Brain microvascular endothelial cell (primary cell): Measurements from ENCODE around the gene PCF11.
"Not testable (repeated sequence)": the region's sequence is repeated elsewhere in the genome, so short reads cannot be mapped to it uniquely, and the experiment has no call there.

Source experiments
- DNase-seq: peaks from one replicate; pipeline ENCODE4 v3.0.0-alpha.2; 2020
- H3K27ac ChIP-seq: fragments of 250-450 bp; sonication (Bioruptor Pico); 2 replicates; pipeline ENCODE4 v1.5.1; 2020; ENCODE audit warnings: mild to moderate bottlenecking, moderate library complexity
- H3K27me3 ChIP-seq: fragments of 250-450 bp; sonication (Bioruptor Pico); replicated peaks from 2 replicates; pipeline ENCODE4 v1.5.1; 2020; ENCODE audit warnings: mild to moderate bottlenecking
- H3K36me3 ChIP-seq: fragments of 250-450 bp; sonication (Bioruptor Pico); replicated peaks from 2 replicates; pipeline ENCODE4 v1.5.1; 2020; ENCODE audit warnings: mild to moderate bottlenecking
- H3K4me3 ChIP-seq: 2 replicates; pipeline ENCODE4 v1.5.1; 2011; ENCODE audit warnings: low read depth, mild to moderate bottlenecking, control low read depth, low read length, moderate library complexity
- CTCF ChIP-seq: IDR thresholded peaks from 2 replicates; pipeline ENCODE4 v1.5.1; 2011; ENCODE audit warnings: low read depth, mild to moderate bottlenecking, moderate library complexity, low read length, control low read depth, inconsistent platforms; ENCODE audit errors: missing control alignments
- in situ Hi-C: cut with HindIII; loops from 2 replicates; pipeline ENCODE4 v1.10.0; 2017; ENCODE audit warnings: low sequenced_read_pairs, low pct_ligation_motif_present

PCF11 gene

GRCh38 chr11:83206221-83206620 is 49.3 kb downstream of the PCF11 start:
- no peak overlapping the region for H3K27ac ChIP-seq
- DNase-seq: no peak
- H3K36me3 ChIP-seq: peaks cover 6% of the 10 kb centered on the region
- no peaks in the 10 kb centered on the region for H3K27me3 ChIP-seq
- in situ Hi-C loops: no loop called here
- no peak for TF ChIP-seq CTCF
- H3K4me3 ChIP-seq: no peak overlapping the region

- in situ Hi-C loops, H3K27me3 ChIP-seq, H3K4me3 ChIP-seq, DNase-seq, H3K36me3 ChIP-seq, H3K27ac ChIP-seq: not testable (repeated sequence)
These were observed 49.9 kb downstream of the PCF11 start for GRCh38 chr11:83206771-83207382.

GRCh38 chr11:83219095-83219494 is 62.2 kb downstream of the PCF11 start:
- Histone ChIP-seq H3K27ac (no peak overlapping the region), H3K4me3 (no peak overlapping the region), H3K36me3 (no peaks in the 10 kb centered on the region), H3K27me3 (no peaks in the 10 kb centered on the region)
- in situ Hi-C loops: no loop called here
- no peak for DNase-seq
- TF ChIP-seq CTCF: peak; percentile 45

- no peak for TF ChIP-seq CTCF
- H3K27ac ChIP-seq: no peak overlapping the region
- H3K4me3 ChIP-seq: no peak overlapping the region
- no peak for DNase-seq
- H3K36me3 ChIP-seq: no peaks in the 10 kb centered on the region
- H3K27me3 ChIP-seq: no peaks in the 10 kb centered on the region
- in situ Hi-C loops: no loop called here
These were observed 63.3 kb downstream of the PCF11 start for GRCh38 chr11:83220260-83220659.

GRCh38 chr11:83221694-83222093 is 64.8 kb downstream of the PCF11 start:
- H3K27me3 ChIP-seq: no peaks in the 10 kb centered on the region

GRCh38 chr11:83222499-83222898 is 65.6 kb downstream of the PCF11 start:
- Histone ChIP-seq H3K4me3 (no peak overlapping the region), H3K36me3 (no peaks in the 10 kb centered on the region), H3K27me3 (no peaks in the 10 kb centered on the region), H3K27ac (no peak overlapping the region)
- in situ Hi-C loops: no loop called here
- DNase-seq: no peak
- TF ChIP-seq CTCF: no peak

More at GRCh38 chr11:83221694-83222093, 64.8 kb downstream of the PCF11 start:
- in situ Hi-C loops: no loop called here
- H3K4me3 ChIP-seq: no peak overlapping the region
- no peak for DNase-seq
- no peak for TF ChIP-seq CTCF
- no peak overlapping the region for H3K27ac ChIP-seq
- H3K36me3 ChIP-seq: no peaks in the 10 kb centered on the region
